ENCODE measurements around the gene DNER. TPM values are rescaled to one million over a fixed set of nuclear protein-coding genes. Genes with fewer than 3 reads are reported as not detected.

Gene DNER
- polyA plus RNA-seq, 1 donor (not counting 4 experiments of a cell fraction or from before 2014, with no cell fraction given), result 8.5 TPM

GRCh38 chr2:229477269-229477755 lies 237.0 kb downstream of the DNER start:
- no peaks in the 10 kb centered on the region for H3K27me3 ChIP-seq (ENCODE audit: control insufficient read depth, extremely low read depth, insufficient read depth, low read length)
- H3K4me2 ChIP-seq (ENCODE audit: control insufficient read depth, extremely low read depth, insufficient read depth, low read depth, low read length), result no peak overlapping the region
- no peaks in the 10 kb centered on the region for H3K79me2 ChIP-seq (ENCODE audit: control insufficient read depth, insufficient read depth, low read length)
- no peaks in the 10 kb centered on the region for H3K9me1 ChIP-seq (ENCODE audit: control insufficient read depth, extremely low read depth, insufficient read depth, low read length)
- H3K9me3 ChIP-seq (ENCODE audit: control insufficient read depth, low read depth, low read length), result no peaks in the 10 kb centered on the region
- dilution Hi-C loops (cut with MboI; ENCODE audit: extremely low pct_ligation_motif_present, low sequenced_read_pairs), result no loop called here
- DNase-seq (ENCODE audit: low read depth, low spot score) (no peak), FAIRE-seq (no peak)
- no peak for TF ChIP-seq CTCF (optimal IDR thresholded peaks at IDR 0.05 in 1 of 3, IDR thresholded peaks at IDR 0.05 in 1 of 3, conservative IDR thresholded peaks at IDR 0.05 in 1 of 3; ENCODE audit: extremely low read depth in 1 of 3, insufficient read depth in 2 of 3, low read length in 3 of 3)
- TF ChIP-seq EZH2 (IDR thresholded peaks at IDR 0.05; ENCODE audit: low read length), result no peak
- H3K36me3 ChIP-seq (ENCODE audit: control insufficient read depth in 2 of 2, extremely low read depth in 1 of 2, insufficient read depth in 2 of 2, low read length in 2 of 2), result no peaks in the 10 kb centered on the region
- no peak overlapping the region for H3K9ac ChIP-seq (ENCODE audit: control insufficient read depth, extremely low read depth, insufficient read depth, low read length)
- H3K4me1 ChIP-seq (ENCODE audit: control insufficient read depth, extremely low read depth, insufficient read depth, low read length), result no peaks in the 10 kb centered on the region
- no peaks in the 10 kb centered on the region for H4K20me1 ChIP-seq (ENCODE audit: control insufficient read depth, extremely low read depth, insufficient read depth, low read length)
- H3K27ac ChIP-seq (ENCODE audit: control insufficient read depth, insufficient read depth, low read length), result no peak overlapping the region
- no peak overlapping the region for H3K4me3 ChIP-seq (ENCODE audit: control insufficient read depth in 2 of 3, extremely low read depth in 1 of 3, insufficient read depth in 2 of 3, low read depth in 1 of 3, low read length in 3 of 3)
- H2AFZ ChIP-seq (ENCODE audit: control insufficient read depth, low read length), result no peak overlapping the region

GRCh38 chr2:229475778-229476177 lies 238.6 kb downstream of the DNER start:
- Histone ChIP-seq H3K9me3 (ENCODE audit: control insufficient read depth, low read depth, low read length) (no peaks in the 10 kb centered on the region), H3K9me1 (ENCODE audit: control insufficient read depth, extremely low read depth, insufficient read depth, low read length) (no peaks in the 10 kb centered on the region), H3K27me3 (ENCODE audit: control insufficient read depth, extremely low read depth, insufficient read depth, low read length) (no peaks in the 10 kb centered on the region), H3K9ac (ENCODE audit: control insufficient read depth, extremely low read depth, insufficient read depth, low read length) (no peak overlapping the region), H3K79me2 (ENCODE audit: control insufficient read depth, insufficient read depth, low read length) (no peaks in the 10 kb centered on the region), H3K4me1 (ENCODE audit: control insufficient read depth, extremely low read depth, insufficient read depth, low read length) (no peaks in the 10 kb centered on the region), H4K20me1 (ENCODE audit: control insufficient read depth, extremely low read depth, insufficient read depth, low read length) (no peaks in the 10 kb centered on the region), H3K27ac (ENCODE audit: control insufficient read depth, insufficient read depth, low read length) (no peak overlapping the region), H3K36me3 (ENCODE audit: control insufficient read depth in 2 of 2, extremely low read depth in 1 of 2, insufficient read depth in 2 of 2, low read length in 2 of 2) (no peaks in the 10 kb centered on the region), H2AFZ (ENCODE audit: control insufficient read depth, low read length) (no peak overlapping the region), H3K4me3 (ENCODE audit: control insufficient read depth in 2 of 3, extremely low read depth in 1 of 3, insufficient read depth in 2 of 3, low read depth in 1 of 3, low read length in 3 of 3) (no peak overlapping the region), H3K4me2 (ENCODE audit: control insufficient read depth, extremely low read depth, insufficient read depth, low read depth, low read length) (no peak overlapping the region)
- no peak for FAIRE-seq
- TF ChIP-seq CTCF (optimal IDR thresholded peaks at IDR 0.05 in 1 of 3, IDR thresholded peaks at IDR 0.05 in 1 of 3, conservative IDR thresholded peaks at IDR 0.05 in 1 of 3; ENCODE audit: extremely low read depth in 1 of 3, insufficient read depth in 2 of 3, low read length in 3 of 3) (no peak), EZH2 (IDR thresholded peaks at IDR 0.05; ENCODE audit: low read length) (no peak)
- dilution Hi-C loops (cut with MboI; ENCODE audit: extremely low pct_ligation_motif_present, low sequenced_read_pairs), result no loop called here
- DNase-seq (ENCODE audit: low read depth, low spot score), result no peak

Data from keratinocyte (primary cell).